ENCODE results near the gene ZNF487. TPM values are rescaled to one million over a fixed set of nuclear protein-coding genes. Genes with fewer than 3 reads are reported as not detected.

The ZNF487 gene
- polyA plus RNA-seq, 1 experiment: 4.4 TPM

- CTCF ChIA-PET: no interaction called here
- no peaks in the 10 kb centered on the region; the same call in 1 of the 2 replicates for H3K9me3 ChIP-seq (ENCODE audit: control insufficient read depth, insufficient read depth, low read length)
- no peak overlapping the region for H3K27ac ChIP-seq (ENCODE audit: low read depth, low read length)
- no peaks in the 10 kb centered on the region for H3K27me3 ChIP-seq (ENCODE audit: control insufficient read depth, insufficient read depth, low read length)
- no peak for DNase-seq (ENCODE audit: low read depth, low spot score)
- no peak overlapping the region for H3K4me3 ChIP-seq (ENCODE audit: low read depth, low read length)
- TF ChIP-seq CTCF (IDR thresholded peaks at IDR 0.05; ENCODE audit: low read depth, low read length): no peak
- POLR2A ChIA-PET: no interaction called here
Measured at GRCh38 chr10:43411536-43411935, 25.4 kb upstream of the ZNF487 start.

- no peak overlapping the region for H3K4me3 ChIP-seq (ENCODE audit: low read depth, low read length)
- POLR2A ChIA-PET: no interaction called here
- CTCF ChIA-PET: no interaction called here
- DNase-seq (ENCODE audit: low read depth, low spot score): no peak
- no peak overlapping the region for H3K27ac ChIP-seq (ENCODE audit: low read depth, low read length)
- TF ChIP-seq CTCF (IDR thresholded peaks at IDR 0.05; ENCODE audit: low read depth, low read length): no peak
- no peaks in the 10 kb centered on the region for H3K27me3 ChIP-seq (ENCODE audit: control insufficient read depth, insufficient read depth, low read length)
- H3K9me3 ChIP-seq (ENCODE audit: control insufficient read depth, insufficient read depth, low read length): peaks cover 4% of the 10 kb centered on the region; the same call in 1 of the 2 replicates
Measured at GRCh38 chr10:43415544-43415943, 21.4 kb upstream of the ZNF487 start.

GRCh38 chr10:43417950-43418768 is 18.8 kb upstream of the ZNF487 start:
- ChIA-PET CTCF (no interaction called here), POLR2A (interaction anchor here (1.5 kb wide), 1 partner anchor 9 kb away, joined by 5 read pairs; the partner anchor contains the start of gene HNRNPF)
- H3K4me3 ChIP-seq (ENCODE audit: low read depth, low read length): no peak overlapping the region
- TF ChIP-seq CTCF (IDR thresholded peaks at IDR 0.05; ENCODE audit: low read depth, low read length): no peak
- DNase-seq (ENCODE audit: low read depth, low spot score): no peak
- no peaks in the 10 kb centered on the region for H3K27me3 ChIP-seq (ENCODE audit: control insufficient read depth, insufficient read depth, low read length)
- no peak overlapping the region for H3K27ac ChIP-seq (ENCODE audit: low read depth, low read length)
- H3K9me3 ChIP-seq (ENCODE audit: control insufficient read depth, insufficient read depth, low read length): peaks cover 4% of the 10 kb centered on the region; the same call in 1 of the 2 replicates

GRCh38 chr10:43419997-43420368 is 16.9 kb upstream of the ZNF487 start:
- peak overlapping the region; percentile 97 for H3K27ac ChIP-seq (ENCODE audit: low read depth, low read length)
- H3K4me3 ChIP-seq (ENCODE audit: low read depth, low read length): peak overlapping the region; percentile 46
- CTCF ChIA-PET: no interaction called here
- POLR2A ChIA-PET: interaction anchor here (0.8 to 1.7 kb wide), 3 partner anchors 11 to 38 kb away, joined by 5 to 7 read pairs (median 6); partner anchors contain the start of gene HNRNPF
- no peaks in the 10 kb centered on the region for H3K27me3 ChIP-seq (ENCODE audit: control insufficient read depth, insufficient read depth, low read length)
- peaks cover 4% of the 10 kb centered on the region; the same call in 1 of the 2 replicates for H3K9me3 ChIP-seq (ENCODE audit: control insufficient read depth, insufficient read depth, low read length)
- DNase-seq (ENCODE audit: low read depth, low spot score): no peak
- no peak for TF ChIP-seq CTCF (IDR thresholded peaks at IDR 0.05; ENCODE audit: low read depth, low read length)
